Parathyroid adenoma (tissue), 2 donors: ENCODE data around the gene KCNG2.

Source experiments
- H2AFZ ChIP-seq: fragments of 300-600 bp; sonication (generic); one replicate; pipeline ENCODE4 v1.7.0; 2017; ENCODE audit warnings: antibody characterized with exemption, mild to moderate bottlenecking
- H3K27ac ChIP-seq: fragments of 300-600 bp; sonication (generic); one replicate; pipeline ENCODE4 v1.7.0; 2017
- H3K27me3 ChIP-seq: fragments of 300-600 bp; sonication (generic); one replicate; pipeline ENCODE4 v1.7.0; 2017; ENCODE audit warnings: low read length; ENCODE audit not compliant: control insufficient read depth, insufficient read depth
- H3K36me3 ChIP-seq: fragments of 300-600 bp; sonication (generic); one replicate; pipeline ENCODE4 v1.7.0; 2017; ENCODE audit warnings: low read length; ENCODE audit not compliant: control insufficient read depth, insufficient read depth
- H3K4me1 ChIP-seq: fragments of 300-600 bp; sonication (generic); one replicate; pipeline ENCODE4 v1.7.0; 2017; ENCODE audit warnings: control low read depth
- H3K4me2 ChIP-seq: fragments of 300-600 bp; sonication (generic); one replicate; pipeline ENCODE4 v1.7.0; 2017; ENCODE audit warnings: low read length
- H3K4me3 ChIP-seq: fragments of 300-600 bp; sonication (generic); one replicate; pipeline ENCODE4 v1.7.0; 2017; ENCODE audit warnings: low read depth, low read length
- H3K79me2 ChIP-seq: fragments of 300-600 bp; sonication (generic); one replicate; pipeline ENCODE4 v1.7.0; 2017; ENCODE audit warnings: control low read depth
- H3K9ac ChIP-seq: fragments of 300-600 bp; sonication (generic); one replicate; pipeline ENCODE4 v1.7.0; 2017; ENCODE audit warnings: mild to moderate bottlenecking
- H3K9me3 ChIP-seq: fragments of 300-600 bp; sonication (generic); one replicate; pipeline ENCODE4 v1.7.0; 2017; ENCODE audit warnings: low read length; ENCODE audit not compliant: control insufficient read depth
- CTCF ChIP-seq: fragments of 300-600 bp; sonication (generic); IDR thresholded peaks from one replicate; pipeline ENCODE4 v1.7.0; 2017; ENCODE audit warnings: antibody characterized with exemption, mild to moderate bottlenecking
- donor health status: primary hyperparathyroidism.

KCNG2 gene

GRCh38 chr18:79944746-79945117 is 147.0 kb downstream of the KCNG2 start:
- Histone ChIP-seq H3K4me3 (no peak overlapping the region), H3K27ac (no peak overlapping the region), H3K79me2 (peaks cover 68% of the 10 kb centered on the region), H3K36me3 (no peaks in the 10 kb centered on the region), H3K9me3 (no peaks in the 10 kb centered on the region), H3K27me3 (no peaks in the 10 kb centered on the region), H3K9ac (no peak overlapping the region), H2AFZ (no peak overlapping the region), H3K4me2 (no peak overlapping the region), H3K4me1 (peaks cover 5% of the 10 kb centered on the region)
- no peak for TF ChIP-seq CTCF

GRCh38 chr18:79945118-79946042 is 147.6 kb downstream of the KCNG2 start:
- H3K36me3 ChIP-seq: no peaks in the 10 kb centered on the region
- peaks cover 9% of the 10 kb centered on the region for H3K4me1 ChIP-seq
- no peak overlapping the region for H2AFZ ChIP-seq
- no peak overlapping the region for H3K4me3 ChIP-seq
- no peak overlapping the region for H3K27ac ChIP-seq
- H3K4me2 ChIP-seq: no peak overlapping the region
- H3K9me3 ChIP-seq: no peaks in the 10 kb centered on the region
- no peak overlapping the region for H3K9ac ChIP-seq
- no peaks in the 10 kb centered on the region for H3K27me3 ChIP-seq
- TF ChIP-seq CTCF: no peak
- H3K79me2 ChIP-seq: peaks cover 68% of the 10 kb centered on the region

- Histone ChIP-seq H3K9me3 (no peaks in the 10 kb centered on the region), H3K4me2 (no peak overlapping the region), H3K27me3 (no peaks in the 10 kb centered on the region), H2AFZ (no peak overlapping the region), H3K9ac (no peak overlapping the region), H3K4me3 (no peak overlapping the region), H3K36me3 (no peaks in the 10 kb centered on the region), H3K79me2 (peaks cover 67% of the 10 kb centered on the region), H3K4me1 (peaks cover 11% of the 10 kb centered on the region), H3K27ac (no peak overlapping the region)
- TF ChIP-seq CTCF: no peak
These were observed 149.5 kb downstream of the KCNG2 start for GRCh38 chr18:79947054-79947755.

GRCh38 chr18:79947881-79948610 is 150.3 kb downstream of the KCNG2 start:
- no peak overlapping the region for H3K4me2 ChIP-seq
- no peak overlapping the region for H3K4me3 ChIP-seq
- H3K9me3 ChIP-seq: no peaks in the 10 kb centered on the region
- no peak overlapping the region for H3K9ac ChIP-seq
- H3K4me1 ChIP-seq: peaks cover 11% of the 10 kb centered on the region
- H3K27ac ChIP-seq: no peak overlapping the region
- peaks cover 64% of the 10 kb centered on the region for H3K79me2 ChIP-seq
- no peaks in the 10 kb centered on the region for H3K27me3 ChIP-seq
- TF ChIP-seq CTCF: no peak
- H3K36me3 ChIP-seq: no peaks in the 10 kb centered on the region
- no peak overlapping the region for H2AFZ ChIP-seq
